GM12873 (cell line): Measurements from ENCODE around the gene SGCD.

Experiments used
- CTCF ChIP-seq: IDR thresholded peaks from 2 replicates; pipeline ENCODE4 v1.5.1; 2012; ENCODE audit warnings: low read depth, mild to moderate bottlenecking, moderate library complexity, low read length, control low read depth; ENCODE audit not compliant: insufficient read depth; ENCODE audit errors: missing control alignments

SGCD gene

DNA sequence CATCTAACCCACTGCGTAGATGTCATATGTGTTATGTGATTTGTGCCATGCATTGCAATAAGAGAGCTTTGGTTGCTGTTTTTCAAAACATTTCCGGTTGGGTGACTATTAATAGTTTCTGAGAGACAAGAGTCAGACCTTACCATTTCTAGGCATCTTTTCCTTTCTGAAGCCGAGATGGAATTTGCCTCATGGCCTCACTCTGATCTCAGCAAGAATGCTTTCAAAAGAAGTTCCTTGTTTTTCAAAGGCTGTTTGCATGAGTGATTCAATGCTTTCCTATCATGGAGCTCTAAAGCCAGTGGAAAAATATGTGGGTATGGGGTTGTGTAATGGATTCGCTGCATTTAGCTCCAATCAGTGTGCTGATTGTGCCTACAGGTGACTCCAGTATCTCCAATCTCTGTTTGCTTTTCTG lies 320.1 kb downstream of the SGCD start:
- TF ChIP-seq CTCF: no peak

DNA sequence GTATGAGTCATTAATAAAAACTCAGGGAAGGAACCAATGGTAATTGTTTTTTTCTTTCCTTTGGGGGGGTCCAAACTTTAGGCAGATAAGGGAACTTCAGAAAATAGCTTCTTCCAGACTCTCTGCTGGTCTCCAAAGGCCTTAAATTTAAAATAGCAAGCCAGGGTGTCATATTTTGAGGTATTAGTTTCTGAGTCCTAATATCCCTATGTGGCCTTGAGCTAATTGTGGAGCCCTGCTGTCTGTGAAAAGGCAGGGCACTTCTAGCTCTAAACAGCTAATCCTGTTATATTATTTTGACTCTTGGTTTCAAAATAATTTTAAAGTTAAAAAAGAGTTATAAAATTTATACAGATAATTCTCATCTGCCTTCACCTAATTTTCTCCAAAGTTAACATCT lies 327.5 kb downstream of the SGCD start:
- no peak for TF ChIP-seq CTCF

DNA sequence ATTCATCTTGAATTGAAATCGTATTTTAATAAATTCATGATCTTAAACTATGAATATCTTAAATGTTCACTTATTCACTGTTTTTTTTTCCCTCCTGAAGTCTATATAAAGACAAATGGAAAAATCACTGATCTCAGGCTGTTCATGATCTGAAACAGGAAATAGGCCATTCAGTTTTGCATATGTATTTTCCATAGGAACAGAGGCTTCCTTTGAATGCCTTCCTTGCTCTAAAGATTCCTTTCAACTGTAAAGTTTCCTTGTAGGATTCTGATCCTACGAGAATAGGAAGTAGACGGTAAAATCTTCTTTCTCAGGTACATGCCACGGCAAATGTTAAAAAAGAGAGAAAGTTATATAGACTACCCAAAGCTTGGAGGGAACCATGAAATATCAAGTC lies 328.8 kb downstream of the SGCD start:
- no peak for TF ChIP-seq CTCF

GRCh38 chr5:156664832-156665231 lies 337.9 kb downstream of the SGCD start:
- peak; percentile 19 for TF ChIP-seq CTCF

- TF ChIP-seq CTCF: no peak
Measured at GRCh38 chr5:156667616-156668015, 340.7 kb downstream of the SGCD start.

DNA sequence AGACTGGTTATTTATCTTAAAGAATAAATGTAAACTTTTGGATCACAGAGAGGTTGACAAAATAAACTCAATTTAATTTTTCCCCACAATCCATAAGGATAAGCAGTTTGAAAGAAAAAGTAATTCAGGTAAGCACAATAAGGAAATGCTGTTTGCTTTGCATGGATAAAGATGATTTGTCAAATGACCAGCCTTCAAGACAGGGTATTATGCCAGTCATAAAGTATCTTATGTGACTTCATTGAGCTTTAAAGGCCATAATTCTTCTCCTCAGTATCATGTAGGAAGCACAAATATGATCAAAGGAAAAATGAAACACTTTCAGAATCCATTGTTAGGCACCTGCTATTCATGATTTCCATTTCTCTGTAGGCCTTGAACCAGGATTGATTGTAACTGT lies 342.5 kb downstream of the SGCD start:
- TF ChIP-seq CTCF: no peak

GRCh38 chr5:156670615-156671014 lies 343.7 kb downstream of the SGCD start:
- TF ChIP-seq CTCF: no peak
